SHP77 (cell line): Measurements from ENCODE around the gene SFTPB.
"Not testable (repeated sequence)": the region's sequence is repeated elsewhere in the genome, so short reads cannot be mapped to it uniquely, and the experiment has no call there.

Experiments used
- DNase-seq, 2 experiments: peaks; one replicate each; lab custom pipeline; 2025; lab: John Stamatoyannopoulos, UW

The SFTPB gene

GRCh38 chr2:85675427-85675826, 7.4 kb upstream of the SFTPB start:
- DNase-seq, result no peak

GRCh38 chr2:85674417-85674816, 6.4 kb upstream of the SFTPB start:
- no peak for DNase-seq

- DNase-seq, result no peak
Measured at GRCh38 chr2:85673716-85674375, 5.8 kb upstream of the SFTPB start.

GRCh38 chr2:85672456-85672855, 4.5 kb upstream of the SFTPB start:
- DNase-seq, result no peak

GRCh38 chr2:85670416-85670815, 2.4 kb upstream of the SFTPB start:
- not testable (repeated sequence) for DNase-seq

- DNase-seq, result no peak
Measured at GRCh38 chr2:85669549-85669948, 1.6 kb upstream of the SFTPB start.

- DNase-seq, result no peak
Measured at GRCh38 chr2:85668857-85669142, 801 bp upstream of the SFTPB start.

- peak in 1 of 2 experiments; percentile 38 for DNase-seq
Measured at GRCh38 chr2:85667561-85668008, 414 bp downstream of the SFTPB start.

GRCh38 chr2:85666435-85667316, 1.3 kb downstream of the SFTPB start:
- no peak for DNase-seq

- DNase-seq, result no peak
Measured at GRCh38 chr2:85666016-85666415, 2.0 kb downstream of the SFTPB start.

GRCh38 chr2:85665264-85665937, 2.6 kb downstream of the SFTPB start:
- no peak for DNase-seq

- DNase-seq, result no peak
Measured at GRCh38 chr2:85663594-85664565, 4.1 kb downstream of the SFTPB start.

- DNase-seq, result no peak
Measured at GRCh38 chr2:85662899-85663593, 5.0 kb downstream of the SFTPB start.

- DNase-seq, result no peak
Measured at GRCh38 chr2:85661139-85661858, 6.7 kb downstream of the SFTPB start.

- DNase-seq, result no peak
Measured at GRCh38 chr2:85660725-85661124, 7.3 kb downstream of the SFTPB start.

- not testable (repeated sequence) for DNase-seq
Measured at GRCh38 chr2:85660301-85660700, 7.7 kb downstream of the SFTPB start.

- DNase-seq, result no peak
Measured at GRCh38 chr2:85659324-85659981, 8.5 kb downstream of the SFTPB start.

- DNase-seq, result not testable (repeated sequence)
Measured at GRCh38 chr2:85657399-85657798, 10.6 kb downstream of the SFTPB start.

GRCh38 chr2:85656468-85656867, 11.5 kb downstream of the SFTPB start:
- DNase-seq, result no peak

- no peak for DNase-seq
Measured at GRCh38 chr2:85655961-85656417, 12.0 kb downstream of the SFTPB start.
